SK-N-SH (cell line): ENCODE results near the gene ATG4B. TPM values are rescaled to one million over a fixed set of nuclear protein-coding genes. Genes with fewer than 3 reads are reported as not detected.

Experiments used
- CTCF ChIA-PET: fragments of 300-600, 350-600 bp; formaldehyde crosslinking; extraction: SDS; loops from one replicate; lab custom pipeline; 2021; lab: Yijun Ruan, JAX
- POLR2A ChIA-PET: fragments of 350-600 bp; sonication (Branson Sonifier 250); formaldehyde crosslinking; extraction: SDS; loops from one replicate; lab custom pipeline; 2020; ENCODE audit warnings: antibody characterized with exemption, inconsistent platforms; lab: Yijun Ruan, JAX
- DNase-seq: peaks from one replicate; pipeline ENCODE4 v3.0.0; 2012
- H2AFZ ChIP-seq: fragments of 200-600 bp; sonication (generic); 2 replicates; pipeline ENCODE4 v1.8.1; 2016; ENCODE audit warnings: antibody characterized with exemption, mild to moderate bottlenecking, low read depth
- H3F3A ChIP-seq: fragments of 200-600 bp; sonication (generic); replicated peaks from 2 replicates; pipeline ENCODE3; 2016; ENCODE audit warnings: antibody characterized with exemption, mild to moderate bottlenecking; ENCODE audit not compliant: insufficient read depth
- H3K27ac ChIP-seq, 2 experiments: fragments of 200-500 bp in 1 of 2; fragments of 200-600 bp in 1 of 2; sonication (Bioruptor generic) in 1 of 2; sonication (generic), shearing (Covaris generic) in 1 of 2; 2 replicates each; pipeline versions ENCODE4 v1.5.1 to v1.6.1; 2014 to 2016; ENCODE audit warnings: low read depth in 2 of 2, inconsistent platforms in 1 of 2, low read length in 1 of 2, mild to moderate bottlenecking in 1 of 2, mixed read lengths in 1 of 2
- H3K27me3 ChIP-seq: fragments of 200-600 bp; sonication (generic), shearing (Covaris generic); 2 replicates; pipeline ENCODE4 v1.6.1; 2016; ENCODE audit warnings: mixed run types; ENCODE audit not compliant: insufficient read depth
- H3K36me3 ChIP-seq, 2 experiments: fragments of 200-500 bp in 1 of 2; fragments of 200-600 bp in 1 of 2; sonication (Bioruptor generic) in 1 of 2; sonication (generic) in 1 of 2; replicated peaks in 1 of 2; 2 replicates each; pipeline versions ENCODE3 to v1.5.1; 2014 to 2016; ENCODE audit warnings: low read length in 1 of 2, mild to moderate bottlenecking in 1 of 2; ENCODE audit not compliant: insufficient read depth in 2 of 2, control insufficient read depth in 1 of 2
- H3K4me1 ChIP-seq, 2 experiments: fragments of 200-500 bp in 1 of 2; fragments of 200-600 bp in 1 of 2; sonication (Bioruptor generic) in 1 of 2; sonication (generic), shearing (Covaris generic) in 1 of 2; 2 replicates each; pipeline versions ENCODE4 v1.5.1 to v1.6.1; 2014 to 2016; ENCODE audit warnings: low read depth in 1 of 2, low read length in 1 of 2, mixed run types in 1 of 2; ENCODE audit not compliant: insufficient read depth in 2 of 2, control insufficient read depth in 1 of 2
- H3K4me2 ChIP-seq: fragments of 200-600 bp; sonication (generic), shearing (Covaris generic); 2 replicates; pipeline ENCODE4 v1.6.1; 2017; ENCODE audit warnings: mixed run types
- H3K4me3 ChIP-seq, 2 experiments: fragments of 200-500 bp in 1 of 2; fragments of 200-600 bp in 1 of 2; sonication (Bioruptor generic) in 1 of 2; sonication (generic), shearing (Covaris generic) in 1 of 2; 2 replicates each; pipeline versions ENCODE4 v1.5.1 to v1.8.1; 2014 to 2016; ENCODE audit warnings: low read depth in 2 of 2, inconsistent platforms in 1 of 2, low read length in 1 of 2, mild to moderate bottlenecking in 1 of 2, mixed read lengths in 1 of 2, moderate library complexity in 1 of 2
- H3K79me2 ChIP-seq: fragments of 200-600 bp; sonication (generic); 2 replicates; pipeline ENCODE4 v1.8.1; 2017; ENCODE audit warnings: mild to moderate bottlenecking; ENCODE audit not compliant: insufficient read depth
- H3K9ac ChIP-seq: fragments of 200-600 bp; sonication (generic); 2 replicates; pipeline ENCODE4 v1.6.1; 2017; ENCODE audit warnings: mixed run types
- H3K9me2 ChIP-seq: fragments of 200-600 bp; sonication (generic); 2 replicates; pipeline ENCODE4 v1.6.1; 2017; ENCODE audit warnings: mixed run types
- H3K9me3 ChIP-seq: fragments of 200-600 bp; sonication (generic); 2 replicates; pipeline ENCODE4 v1.6.1; 2017; ENCODE audit warnings: mixed run types, mild to moderate bottlenecking, moderate library complexity
- H4K20me1 ChIP-seq: fragments of 200-600 bp; sonication (generic); 2 replicates; pipeline ENCODE4 v1.6.1; 2017; ENCODE audit warnings: mild to moderate bottlenecking, mixed run types; ENCODE audit not compliant: insufficient read depth
- CHD2 ChIP-seq: fragments of 150-350 bp; IDR thresholded peaks from 2 replicates; pipeline ENCODE4 v1.6.1; 2018; ENCODE audit warnings: low read length; ENCODE audit not compliant: partially characterized antibody
- CTCF ChIP-seq: fragments of 200-600 bp; sonication (generic); IDR thresholded peaks from 2 replicates; pipeline ENCODE4 v1.6.1; 2017; ENCODE audit warnings: antibody characterized with exemption, mild to moderate bottlenecking, moderate library complexity
- EP300 ChIP-seq, 2 experiments: IDR thresholded peaks; 2 replicates each; pipeline versions ENCODE4 v1.4.0 to v1.6.1; 2012; ENCODE audit warnings: borderline replicate concordance in 1 of 2, low read depth in 1 of 2, low read length in 1 of 2
- EZH2phosphoT487 ChIP-seq: fragments of 200-600 bp; sonication (generic); IDR thresholded peaks from 2 replicates; pipeline ENCODE4 v1.6.1; 2017; ENCODE audit warnings: low read depth, mixed run types, mild to moderate bottlenecking, antibody characterized with exemption, moderate library complexity, borderline replicate concordance
- FOSL2 ChIP-seq: IDR thresholded peaks from 2 replicates; pipeline ENCODE4 v1.4.0; 2012; ENCODE audit warnings: low read depth, mild to moderate bottlenecking, moderate library complexity, borderline replicate concordance
- FOXJ3 ChIP-seq: sonication (generic); formaldehyde crosslinking; IDR thresholded peaks from 2 replicates; pipeline ENCODE4 v1.5.1; 2020; ENCODE audit warnings: mild to moderate bottlenecking, missing genetic modification reagents
- GABPA ChIP-seq: IDR thresholded peaks from 2 replicates; pipeline ENCODE4 v1.4.0; 2012; ENCODE audit warnings: low read depth, mild to moderate bottlenecking
- GATA2 ChIP-seq: sonication (generic); formaldehyde crosslinking; IDR thresholded peaks from 2 replicates; pipeline ENCODE4 v1.5.0; 2020; ENCODE audit warnings: mild to moderate bottlenecking, missing genetic modification reagents
- MEF2A ChIP-seq: IDR thresholded peaks from 2 replicates; pipeline ENCODE4 v1.4.0; 2012; ENCODE audit warnings: low read depth, borderline replicate concordance
- REST ChIP-seq: IDR thresholded peaks from 2 replicates; pipeline ENCODE4 v1.6.1; 2012; ENCODE audit warnings: mild to moderate bottlenecking, low read depth, low read length, moderate library complexity
- RFX5 ChIP-seq: IDR thresholded peaks from 2 replicates; pipeline ENCODE4 v1.6.1; 2012; ENCODE audit warnings: mild to moderate bottlenecking, improper control_type of control experiment, low read length
- SIN3A ChIP-seq: IDR thresholded peaks from 2 replicates; pipeline ENCODE4 v1.6.1; 2012; ENCODE audit warnings: low read depth, mild to moderate bottlenecking, low read length, moderate library complexity, borderline replicate concordance
- TEAD4 ChIP-seq: IDR thresholded peaks from 2 replicates; pipeline ENCODE4 v1.4.0; 2012; ENCODE audit warnings: mild to moderate bottlenecking, borderline replicate concordance; ENCODE audit not compliant: insufficient read depth
- USF2 ChIP-seq: fragments of 150-350 bp; IDR thresholded peaks from 2 replicates; pipeline ENCODE4 v1.6.1; 2017; ENCODE audit warnings: antibody characterized with exemption, low read length, low read depth, borderline replicate concordance
- WGBS: methylation state at CpG from one replicate; pipeline ENCODE4 v1.1.6; 2017; ENCODE audit warnings: low lambda C conversion rate; 5-methylcytosine and 5-hydroxymethylcytosine counted together
- polyA plus RNA-seq, 3 experiments: library from polyadenylated mRNA; depleted of rRNA; stranded (reverse); fragments of >200 nt; gene quantifications; 2 replicates each; pipeline ENCODE4 v1.2.3, GENCODE V29; 2012
- TF ChIP-seq, protein P1 (sequence below): IDR thresholded peaks from 2 replicates; pipeline ENCODE4 v1.4.0; 2012; ENCODE audit warnings: low read depth

Gene ATG4B
- polyA plus RNA-seq, 1 of the 3 experiments (the other 2 are of a cell fraction): 107 TPM

GRCh38 chr2:241672243-241673188 lies 35.0 kb downstream of the ATG4B start:
- TF ChIP-seq REST (no peak), MEF2A (no peak), GATA2 (no peak), CTCF (no peak), USF2 (no peak), FOXJ3 (CRISPR knock-in tag) (no peak), EP300 (IDR thresholded peaks at IDR 0.05; ENCODE audit: borderline replicate concordance in 1 of 2, low read depth in 1 of 2, low read length in 1 of 2) (no peak), CHD2 (no peak), GABPA (no peak), TEAD4 (no peak), SIN3A (no peak), EZH2phosphoT487 (no peak), FOSL2 (no peak), RFX5 (no peak)
- TF ChIP-seq, protein P1, sequence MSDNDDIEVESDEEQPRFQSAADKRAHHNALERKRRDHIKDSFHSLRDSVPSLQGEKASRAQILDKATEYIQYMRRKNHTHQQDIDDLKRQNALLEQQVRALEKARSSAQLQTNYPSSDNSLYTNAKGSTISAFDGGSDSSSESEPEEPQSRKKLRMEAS: no peak
- Histone ChIP-seq H3K4me3 (no peak overlapping the region), H3K4me2 (no peak overlapping the region), H3F3A (peaks cover 3% of the 10 kb centered on the region), H3K9me2 (no peaks in the 10 kb centered on the region), H3K27me3 (no peaks in the 10 kb centered on the region), H3K27ac (no peak overlapping the region), H2AFZ (no peak overlapping the region), H3K36me3 (peaks cover 9 to 64% of the 10 kb centered on the region in 2 experiments), H4K20me1 (no peaks in the 10 kb centered on the region), H3K9me3 (no peaks in the 10 kb centered on the region), H3K9ac (no peak overlapping the region), H3K4me1 (no peaks in the 10 kb centered on the region), H3K79me2 (no peaks in the 10 kb centered on the region)
- WGBS: 96% methylated on average over 21 of the region's 42 CpGs
- POLR2A ChIA-PET: no interaction called here
- CTCF ChIA-PET: no interaction called here
- no peak for DNase-seq
